ENCODE measurements around the gene MEI1.

DNA sequence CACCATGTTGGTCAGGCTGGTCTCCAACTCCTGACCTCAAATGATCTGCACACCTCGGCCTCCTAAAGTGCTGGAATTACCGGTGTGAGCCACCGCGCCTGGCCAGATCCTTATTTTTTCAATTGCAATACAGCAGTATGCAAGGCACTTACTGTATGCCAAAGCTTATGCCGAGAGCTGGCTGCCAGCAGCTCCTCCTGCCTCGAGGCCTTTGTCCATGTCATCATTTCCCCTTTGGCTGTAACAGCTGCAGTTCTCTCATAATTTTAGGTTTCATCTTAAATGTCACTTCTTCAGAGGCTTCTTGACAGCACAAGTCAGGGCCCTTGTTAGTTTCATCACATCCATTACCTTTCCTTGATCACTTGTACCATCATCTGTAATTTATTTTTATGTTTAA lies 132.1 kb downstream of the MEI1 start:
- TF ChIP-seq CTCF (IDR thresholded peaks at IDR 0.05; ENCODE audit: insufficient read depth, low read depth, low read length) = no peak
- no peak for TF ChIP-seq EZH2 (IDR thresholded peaks at IDR 0.05; ENCODE audit: insufficient read depth, low read length)
